ENCODE results near the gene AGR2.
"Not testable (repeated sequence)": the region's sequence is repeated elsewhere in the genome, so short reads cannot be mapped to it uniquely, and the experiment has no call there.

Gene AGR2

DNA sequence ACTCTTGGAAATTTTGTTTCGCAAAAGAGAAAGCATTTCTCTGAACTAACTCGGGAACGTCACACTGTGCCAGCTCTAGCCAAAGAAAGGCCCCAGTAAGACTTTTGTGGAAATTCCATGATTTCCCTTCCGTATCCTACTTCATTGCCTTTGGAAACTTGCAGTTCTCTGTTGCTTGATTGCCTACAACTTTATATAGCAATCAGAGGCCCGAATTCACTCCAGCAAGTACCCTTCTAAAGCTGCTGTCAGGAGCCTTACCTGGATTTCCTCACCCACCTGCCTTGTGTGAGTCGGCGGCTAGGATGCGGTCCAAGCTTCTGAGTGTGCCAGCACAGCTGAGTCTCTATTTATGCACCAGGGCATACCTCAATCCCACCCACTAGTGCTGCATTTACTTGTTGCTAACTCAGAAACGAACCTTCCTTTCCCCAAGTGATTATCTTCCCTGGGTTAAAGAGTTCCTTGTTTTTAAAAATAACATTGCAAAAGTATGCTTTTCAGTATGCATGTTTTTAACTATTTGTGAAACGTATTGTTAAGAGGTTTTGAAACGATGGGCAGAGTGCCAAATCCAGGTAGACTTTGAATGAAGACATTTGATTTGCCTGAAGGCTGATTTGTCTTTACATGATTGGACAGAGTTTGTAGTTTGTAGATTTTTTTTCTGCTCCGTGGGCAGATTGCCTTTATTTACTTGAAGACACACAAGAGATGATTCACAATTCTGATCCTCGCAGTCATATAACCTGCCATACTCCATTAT is at the start of gene AGR2:
AGR2 (minus strand) TSS at position 326 of the 766 bp plus-strand sequence. CDS start 3,203 bp downstream, outside the sequence.
- TF ChIP-seq, protein P1, sequence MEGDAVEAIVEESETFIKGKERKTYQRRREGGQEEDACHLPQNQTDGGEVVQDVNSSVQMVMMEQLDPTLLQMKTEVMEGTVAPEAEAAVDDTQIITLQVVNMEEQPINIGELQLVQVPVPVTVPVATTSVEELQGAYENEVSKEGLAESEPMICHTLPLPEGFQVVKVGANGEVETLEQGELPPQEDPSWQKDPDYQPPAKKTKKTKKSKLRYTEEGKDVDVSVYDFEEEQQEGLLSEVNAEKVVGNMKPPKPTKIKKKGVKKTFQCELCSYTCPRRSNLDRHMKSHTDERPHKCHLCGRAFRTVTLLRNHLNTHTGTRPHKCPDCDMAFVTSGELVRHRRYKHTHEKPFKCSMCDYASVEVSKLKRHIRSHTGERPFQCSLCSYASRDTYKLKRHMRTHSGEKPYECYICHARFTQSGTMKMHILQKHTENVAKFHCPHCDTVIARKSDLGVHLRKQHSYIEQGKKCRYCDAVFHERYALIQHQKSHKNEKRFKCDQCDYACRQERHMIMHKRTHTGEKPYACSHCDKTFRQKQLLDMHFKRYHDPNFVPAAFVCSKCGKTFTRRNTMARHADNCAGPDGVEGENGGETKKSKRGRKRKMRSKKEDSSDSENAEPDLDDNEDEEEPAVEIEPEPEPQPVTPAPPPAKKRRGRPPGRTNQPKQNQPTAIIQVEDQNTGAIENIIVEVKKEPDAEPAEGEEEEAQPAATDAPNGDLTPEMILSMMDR (IDR thresholded peaks at IDR 0.05; ENCODE audit: low read depth, low read length, missing control alignments): no peak
- Histone ChIP-seq H3K36me3 (replicated peaks) (no peaks in the 10 kb centered on the region), H3K27ac (no peak within 1 kb of the TSS), H3K27me3 (replicated peaks) (no peaks in the 10 kb centered on the region), H3K4me3 (ENCODE audit: low read depth, low read length) (no peak within 1 kb of the TSS)
- DNase-seq: no peak
- in situ Hi-C loops (cut with HindIII; ENCODE audit: low pct_ligation_motif_present, low sequenced_read_pairs): no loop called here

DNA sequence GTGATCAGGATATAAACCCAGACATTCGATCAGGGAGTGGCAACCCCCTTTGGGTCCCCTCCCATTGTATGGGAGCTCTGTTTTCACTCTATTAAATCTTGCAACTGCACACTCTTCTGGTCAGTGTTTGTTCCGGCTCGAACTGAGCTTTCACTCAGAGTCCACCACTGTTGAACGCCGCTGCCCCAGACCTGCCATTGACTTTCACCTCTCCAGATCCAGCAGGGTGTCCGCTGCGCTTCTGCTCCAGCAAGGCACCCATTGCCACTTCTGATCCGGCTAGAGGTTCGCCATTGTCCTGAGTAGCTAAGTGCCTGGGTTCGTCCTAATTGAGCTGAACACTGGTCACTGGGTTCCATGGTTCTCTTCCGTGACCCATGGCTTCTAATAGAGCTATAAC is 48.4 kb upstream of the AGR2 start:
- H3K4me3 ChIP-seq (ENCODE audit: low read depth, low read length); H3K36me3 ChIP-seq (replicated peaks); H3K27ac ChIP-seq; DNase-seq; H3K27me3 ChIP-seq (replicated peaks); in situ Hi-C loops (cut with HindIII; ENCODE audit: low pct_ligation_motif_present, low sequenced_read_pairs): not testable (repeated sequence)

DNA sequence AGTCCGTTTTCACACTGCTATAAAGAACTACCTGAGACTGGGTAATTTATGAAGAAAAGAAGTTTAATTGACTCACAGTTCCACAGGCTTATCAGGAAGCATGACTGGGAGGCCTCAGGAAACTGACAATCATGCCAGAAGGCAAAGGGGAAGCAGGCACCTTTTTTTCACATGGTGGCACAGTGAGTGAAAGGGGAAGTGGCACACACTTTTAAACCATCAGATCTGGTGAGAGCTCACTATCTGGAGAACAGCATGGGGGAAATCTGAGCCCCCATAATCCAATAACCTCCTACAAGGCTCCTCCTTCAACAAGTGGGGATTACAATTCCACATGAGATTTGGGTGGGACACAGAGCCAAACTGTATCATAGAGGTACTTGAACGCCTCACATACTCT is 47.0 kb upstream of the AGR2 start:
- TF ChIP-seq, protein P1 (IDR thresholded peaks at IDR 0.05; ENCODE audit: low read depth, low read length, missing control alignments): no peak
- in situ Hi-C loops (cut with HindIII; ENCODE audit: low pct_ligation_motif_present, low sequenced_read_pairs): no loop called here
- DNase-seq: no peak
- no peaks in the 10 kb centered on the region for H3K27me3 ChIP-seq (replicated peaks)
- H3K36me3 ChIP-seq (replicated peaks): no peaks in the 10 kb centered on the region
- H3K27ac ChIP-seq: no peak overlapping the region
- no peak overlapping the region for H3K4me3 ChIP-seq (ENCODE audit: low read depth, low read length)

DNA sequence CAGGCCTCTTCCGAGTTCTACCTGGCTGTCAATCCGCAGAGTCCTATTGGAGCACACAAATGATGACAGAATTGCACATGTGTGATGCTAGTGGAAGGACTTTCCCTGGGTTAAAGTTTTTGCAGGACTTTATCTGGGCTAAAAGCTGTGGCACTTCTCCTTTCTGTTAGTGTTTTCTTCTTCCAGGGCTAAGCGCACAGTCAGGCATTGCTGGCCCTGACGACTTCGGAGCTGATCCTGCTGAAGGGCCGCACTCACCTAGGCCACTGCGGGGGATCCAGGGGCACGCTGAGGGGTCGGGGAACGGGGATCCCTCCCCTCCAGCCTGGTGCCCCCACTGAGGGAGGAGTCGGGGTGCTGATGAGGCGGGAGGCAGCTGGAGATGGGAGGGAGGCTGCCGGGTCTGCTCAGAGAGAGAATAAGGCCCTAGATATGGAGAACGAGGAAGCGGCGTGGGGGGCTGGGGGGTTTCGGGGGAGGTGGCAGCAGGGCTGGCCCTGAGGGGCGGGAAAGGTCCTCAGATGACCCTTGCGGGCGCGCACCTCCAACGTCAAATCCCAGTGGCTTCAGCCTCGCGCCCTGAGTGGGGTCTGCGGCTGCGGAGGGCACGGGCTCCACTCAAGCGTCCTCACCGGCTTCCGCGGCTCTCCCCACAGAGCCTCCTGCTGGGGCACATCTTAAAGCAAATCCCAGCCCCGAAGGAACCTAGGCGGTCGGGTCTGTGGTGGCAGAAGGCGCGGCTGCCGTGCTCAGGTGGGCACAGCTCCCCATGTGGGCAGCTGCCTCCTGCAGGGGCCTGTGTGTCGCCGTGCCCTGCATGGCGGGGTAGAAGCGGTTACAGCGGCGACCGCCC is 46.0 kb upstream of the AGR2 start:
- TF ChIP-seq, protein P1 (IDR thresholded peaks at IDR 0.05; ENCODE audit: low read depth, low read length, missing control alignments): no peak
- no peak for DNase-seq
- Histone ChIP-seq H3K27me3 (replicated peaks) (no peaks in the 10 kb centered on the region), H3K36me3 (replicated peaks) (no peaks in the 10 kb centered on the region), H3K27ac (no peak overlapping the region), H3K4me3 (ENCODE audit: low read depth, low read length) (peak overlapping the region; percentile 17)
- in situ Hi-C loops (cut with HindIII; ENCODE audit: low pct_ligation_motif_present, low sequenced_read_pairs): no loop called here

DNA sequence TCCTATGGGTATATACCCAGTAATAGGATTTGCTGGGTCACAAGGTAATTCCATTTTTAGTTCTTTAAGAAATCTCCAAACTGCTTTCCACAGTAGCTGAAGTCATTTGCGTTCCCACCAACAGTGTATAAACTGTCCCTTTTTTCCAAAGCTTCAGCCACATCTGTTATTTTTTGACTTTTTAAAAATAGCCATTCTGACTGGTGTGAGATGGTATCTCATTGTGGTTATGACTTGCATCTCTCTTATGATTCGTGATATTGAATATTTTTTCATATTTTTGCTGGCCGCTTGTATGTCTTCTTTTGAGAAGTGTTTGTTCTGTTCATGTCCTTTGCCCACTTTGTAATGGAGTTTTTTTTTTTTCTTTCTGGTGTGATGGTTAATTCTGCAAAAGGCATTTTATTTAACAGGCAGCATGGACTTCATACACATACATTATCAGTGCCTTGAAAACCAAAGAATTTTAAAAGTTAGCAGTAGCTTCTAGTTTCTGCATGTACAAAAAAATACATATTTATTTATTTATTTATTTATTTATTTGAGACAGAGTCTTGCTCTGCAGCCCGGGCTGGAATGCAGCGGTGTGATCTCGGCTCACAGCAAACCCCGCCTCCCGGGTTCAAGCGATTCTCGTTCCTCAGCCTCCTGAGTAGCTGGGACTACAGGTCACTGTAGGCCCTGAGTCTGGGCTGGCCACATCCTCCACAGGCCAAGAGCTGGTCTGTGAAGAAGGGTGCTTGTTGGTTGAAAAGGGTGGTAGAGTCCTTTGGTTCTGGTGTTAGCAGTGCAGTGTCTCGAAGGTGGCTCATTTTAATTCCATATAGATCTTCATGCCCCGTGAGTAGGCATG is 44.7 kb upstream of the AGR2 start:
- TF ChIP-seq, protein P1 (IDR thresholded peaks at IDR 0.05; ENCODE audit: low read depth, low read length, missing control alignments): no peak
- no peak overlapping the region for H3K27ac ChIP-seq
- H3K27me3 ChIP-seq (replicated peaks): no peaks in the 10 kb centered on the region
- in situ Hi-C loops (cut with HindIII; ENCODE audit: low pct_ligation_motif_present, low sequenced_read_pairs): no loop called here
- no peak for DNase-seq
- H3K4me3 ChIP-seq (ENCODE audit: low read depth, low read length): no peak overlapping the region
- no peaks in the 10 kb centered on the region for H3K36me3 ChIP-seq (replicated peaks)
